ENCODE data around the gene POMZP3.
"Not testable (repeated sequence)": the region's sequence is repeated elsewhere in the genome, so short reads cannot be mapped to it uniquely, and the experiment has no call there.

GRCh38 chr7:76619439-76620190 lies 7.5 kb downstream of the POMZP3 start:
- not testable (repeated sequence) for TF ChIP-seq CTCF (IDR thresholded peaks at IDR 0.05; ENCODE audit: low read depth, low read length); EZH2phosphoT487 (IDR thresholded peaks at IDR 0.05; ENCODE audit: low read depth)

All from OCI-LY3 (cell line).